Right renal cortex interstitium (tissue), 3 donors: ENCODE data around the gene CCL20. TPM values are rescaled to one million over a fixed set of nuclear protein-coding genes. Genes with fewer than 3 reads are reported as not detected.

Source experiments
- DNase-seq, 3 donors: peaks; one replicate each; pipeline ENCODE4 v3.0.0-alpha.2; 2013; ENCODE audit warnings: low read depth in 3 of 3, low spot score in 2 of 3
- polyA plus RNA-seq, 3 donors: library from polyadenylated mRNA; unstranded; fragments of 120-200 nt; gene quantifications; one replicate each; pipeline ENCODE4 v1.2.1, GENCODE V29; 2013; ENCODE audit not compliant: insufficient read length in 3 of 3

CCL20 gene
- polyA plus RNA-seq, 3 donors: 0.36 to 0.62 (median 0.52) TPM

DNA sequence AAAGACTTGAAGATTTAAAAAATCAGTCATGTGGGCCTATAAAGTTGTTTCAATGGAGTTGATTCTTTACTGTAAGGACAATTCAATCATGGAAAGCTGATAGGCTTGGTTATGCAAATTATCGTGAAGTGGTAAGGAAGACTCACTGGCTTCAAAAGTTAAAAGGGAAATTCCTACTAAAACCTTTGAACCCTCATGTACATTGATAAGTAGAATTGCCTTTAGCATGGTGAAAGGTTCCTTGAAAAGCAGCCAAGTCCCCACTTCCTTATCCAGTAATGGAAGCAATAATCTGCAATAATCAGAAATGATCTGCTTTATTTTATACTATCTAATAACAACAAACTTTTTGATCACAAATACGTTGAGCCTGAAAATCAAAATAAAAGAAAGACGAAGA lies 14.4 kb upstream of the CCL20 start:
- DNase-seq: no peak

DNA sequence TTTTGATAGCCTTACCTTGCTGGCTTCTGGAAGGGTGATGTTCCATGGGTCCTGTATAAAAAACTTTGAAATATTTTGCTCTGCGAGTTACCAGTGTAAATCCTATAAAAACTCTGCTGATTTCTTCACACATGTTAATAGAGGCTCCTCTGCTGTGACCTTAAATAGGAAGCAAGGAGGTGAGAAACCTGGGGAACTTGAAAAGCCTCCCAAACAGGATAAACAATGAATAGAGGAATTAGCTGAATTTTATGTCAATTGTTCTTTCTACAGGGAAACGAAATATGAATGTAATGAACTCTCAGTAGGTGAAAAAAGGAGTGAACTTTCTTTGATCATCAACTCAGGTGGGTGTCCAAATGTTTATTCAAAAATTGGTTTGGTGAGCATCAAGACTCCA lies 10.8 kb upstream of the CCL20 start:
- no peak for DNase-seq

GRCh38 chr2:227804975-227805374 lies 8.7 kb upstream of the CCL20 start:
- DNase-seq: no peak

DNA sequence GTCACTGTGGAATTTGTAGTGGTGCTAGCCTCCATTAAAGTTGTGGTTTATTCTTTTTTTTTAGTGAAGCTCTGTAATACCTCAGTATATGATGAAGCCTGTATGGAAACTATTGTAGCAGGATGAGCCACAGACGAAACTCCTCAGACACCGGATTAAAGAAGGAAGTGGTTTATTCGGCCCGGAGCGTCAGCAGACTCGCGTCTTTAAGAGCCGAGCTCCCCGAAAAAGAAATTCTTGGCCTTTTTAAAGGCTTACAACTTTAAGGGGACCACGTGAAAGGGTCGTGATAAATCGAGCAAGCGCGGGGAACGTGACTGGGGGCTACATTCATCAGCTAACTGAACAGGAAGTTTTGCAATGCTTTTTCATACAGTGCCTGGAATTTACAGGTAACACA lies 8.1 kb upstream of the CCL20 start:
- no peak for DNase-seq

GRCh38 chr2:227808936-227809335 lies 4.7 kb upstream of the CCL20 start:
- no peak for DNase-seq

- DNase-seq: no peak
These were observed 1.6 kb upstream of the CCL20 start for GRCh38 chr2:227812001-227812400.

GRCh38 chr2:227813229-227813561 lies 447 bp upstream of the CCL20 start:
- DNase-seq: no peak

DNA sequence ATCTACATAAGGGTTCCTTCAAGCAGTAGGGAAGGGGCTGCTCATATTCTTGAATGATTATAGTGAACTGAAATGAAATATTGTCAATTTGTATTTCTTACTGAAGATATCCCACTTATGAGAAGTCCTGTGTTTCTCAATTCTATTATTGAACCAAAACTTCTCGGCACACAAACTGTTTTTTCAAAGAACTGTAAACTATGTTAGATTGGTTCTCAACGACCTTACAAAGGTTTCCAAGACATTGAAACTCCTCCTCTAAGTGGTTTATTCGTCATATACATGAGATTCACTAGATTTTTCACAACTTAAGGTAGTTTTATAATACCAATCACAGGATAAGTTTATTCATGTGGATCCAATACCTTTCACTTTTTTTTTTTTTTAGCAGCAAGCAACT lies 1.4 kb downstream of the CCL20 start:
- DNase-seq: no peak

- no peak for DNase-seq
These were observed 3.1 kb downstream of the CCL20 start for GRCh38 chr2:227816507-227817294.

- no peak for DNase-seq
These were observed 3.7 kb downstream of the CCL20 start for GRCh38 chr2:227817336-227817735.

DNA sequence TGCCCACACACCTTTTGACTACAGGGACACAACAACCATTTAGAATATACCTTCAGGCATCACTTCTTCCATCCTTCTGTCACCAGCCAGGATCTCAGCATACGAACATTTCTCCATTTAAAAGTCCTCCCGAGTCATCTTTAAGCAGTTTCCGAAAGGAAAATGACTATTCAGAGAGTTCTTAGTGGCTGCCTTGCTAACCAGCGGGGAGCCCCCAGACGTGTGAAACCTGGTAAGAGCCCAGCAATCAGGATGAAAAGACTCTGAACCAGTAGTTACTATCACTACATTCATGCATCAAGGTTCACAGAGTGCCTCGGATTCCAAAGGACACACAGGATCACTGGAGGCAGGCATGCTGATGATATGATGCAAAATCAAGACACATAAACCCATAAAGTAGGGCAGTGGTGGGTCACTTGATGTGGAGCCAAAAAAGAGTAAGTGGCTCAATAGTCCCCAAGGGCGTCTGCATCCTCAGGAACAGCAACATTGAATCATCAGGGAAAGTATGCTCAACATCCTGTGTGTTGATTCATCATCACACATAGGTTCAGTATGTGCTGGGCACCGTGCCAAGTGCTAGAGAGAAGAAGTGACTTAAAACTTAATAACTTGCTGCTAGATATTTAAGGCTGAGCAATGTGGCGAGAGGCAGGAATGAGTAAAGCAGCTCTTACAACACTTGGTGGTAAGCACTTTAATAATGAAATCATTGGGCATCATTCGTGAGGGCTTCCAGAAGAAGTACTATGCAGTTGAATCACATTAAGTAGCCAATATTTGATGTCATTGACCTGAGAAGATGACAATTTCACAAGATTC lies 4.4 kb downstream of the CCL20 start:
- DNase-seq: no peak

- DNase-seq: no peak
These were observed 5.2 kb downstream of the CCL20 start for GRCh38 chr2:227818675-227819397.

GRCh38 chr2:227819398-227819697 lies 5.7 kb downstream of the CCL20 start:
- no peak for DNase-seq

- DNase-seq: no peak
These were observed 7.7 kb downstream of the CCL20 start for GRCh38 chr2:227821043-227821942.

DNA sequence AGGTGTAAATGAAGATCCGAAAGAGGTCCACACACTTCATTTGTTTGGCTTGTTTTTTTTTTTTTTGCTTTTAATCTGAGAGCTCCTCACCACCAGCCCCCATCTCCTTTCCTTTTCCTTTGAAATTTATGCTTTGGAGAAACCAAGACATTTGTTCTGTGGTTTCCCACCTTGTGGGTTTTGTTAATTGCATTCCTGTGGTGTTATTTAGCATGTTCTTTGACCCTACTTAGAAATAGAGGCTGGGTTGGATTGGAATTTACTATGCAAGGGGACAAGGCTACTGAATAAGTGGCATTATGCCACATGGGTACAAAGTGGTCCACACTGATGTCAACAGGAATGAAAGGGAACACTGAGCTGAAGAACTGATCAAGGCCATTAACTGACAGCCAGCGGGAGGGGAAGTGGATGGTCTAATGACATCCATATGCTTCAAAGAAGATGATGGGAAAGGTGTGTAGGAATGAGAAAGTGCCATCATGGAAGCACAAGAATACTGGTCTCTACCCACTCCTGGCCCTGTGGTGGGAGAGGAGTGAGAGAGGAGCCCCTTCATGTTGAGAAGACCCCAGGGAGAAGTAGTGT lies 8.9 kb downstream of the CCL20 start:
- DNase-seq: no peak

- no peak for DNase-seq
These were observed 10.3 kb downstream of the CCL20 start for GRCh38 chr2:227823922-227824321.

DNA sequence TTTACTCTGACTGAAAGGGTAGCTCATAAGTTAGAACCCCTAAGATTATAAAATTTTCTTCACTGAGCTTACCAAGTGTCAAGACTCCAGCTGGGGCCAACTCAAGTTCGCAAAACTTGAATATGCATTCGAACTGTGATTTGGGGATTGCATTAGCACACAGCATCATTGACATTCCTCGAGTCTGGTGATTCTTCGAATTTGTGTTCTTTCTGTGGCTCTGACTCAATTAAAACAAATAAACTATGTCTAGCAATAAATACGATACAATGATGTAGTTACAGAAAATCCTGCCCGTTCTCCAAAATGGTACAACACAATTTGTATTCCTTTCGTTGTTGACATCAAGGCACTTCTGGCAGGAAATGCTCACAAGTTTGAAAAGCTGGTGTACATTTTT lies 11.1 kb downstream of the CCL20 start:
- DNase-seq: no peak

DNA sequence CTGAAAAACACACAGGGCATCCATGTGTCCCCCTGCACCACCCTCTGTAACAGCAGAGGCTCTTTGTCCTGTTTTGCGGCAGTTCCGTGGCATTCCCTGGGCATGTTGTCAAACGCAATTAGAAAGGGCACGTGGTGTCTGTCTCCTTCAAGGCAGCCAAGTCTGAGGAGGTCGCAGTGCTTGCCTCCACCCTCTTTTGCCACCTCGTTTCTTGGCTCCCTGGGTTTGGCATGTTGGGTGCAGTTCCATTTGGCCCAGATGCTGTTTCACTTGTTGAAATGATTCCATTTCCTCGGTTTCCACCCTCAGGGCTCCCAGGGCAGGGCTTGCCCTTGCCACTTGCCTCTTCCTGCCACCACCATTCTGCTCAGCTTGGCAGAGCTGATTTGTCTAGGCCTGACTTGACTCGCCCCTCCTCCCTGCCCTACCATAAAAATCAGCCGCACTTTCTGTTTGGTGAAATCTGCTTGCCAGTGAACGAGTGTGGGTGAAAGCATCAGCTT lies 12.4 kb downstream of the CCL20 start:
- no peak for DNase-seq

DNA sequence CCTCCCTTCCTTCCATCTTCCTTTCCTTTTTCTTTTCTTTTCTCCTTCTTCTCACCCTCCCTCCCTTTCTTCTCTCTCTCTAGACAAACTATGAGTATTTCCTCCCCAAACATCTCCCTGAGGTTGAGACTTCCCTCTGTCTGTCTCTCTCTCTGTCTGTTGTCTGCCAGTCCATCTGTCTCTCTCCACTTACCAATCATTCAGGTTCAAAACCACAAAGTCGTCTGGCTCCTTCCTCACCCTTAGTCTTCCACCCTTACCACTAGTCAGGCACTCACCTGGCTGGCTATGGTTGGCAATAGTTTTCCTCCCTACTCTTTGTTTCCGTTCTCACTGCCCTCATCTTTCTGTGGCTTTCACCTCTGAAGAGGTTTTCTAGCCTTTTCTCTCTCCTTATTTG lies 12.9 kb downstream of the CCL20 start:
- DNase-seq: no peak

DNA sequence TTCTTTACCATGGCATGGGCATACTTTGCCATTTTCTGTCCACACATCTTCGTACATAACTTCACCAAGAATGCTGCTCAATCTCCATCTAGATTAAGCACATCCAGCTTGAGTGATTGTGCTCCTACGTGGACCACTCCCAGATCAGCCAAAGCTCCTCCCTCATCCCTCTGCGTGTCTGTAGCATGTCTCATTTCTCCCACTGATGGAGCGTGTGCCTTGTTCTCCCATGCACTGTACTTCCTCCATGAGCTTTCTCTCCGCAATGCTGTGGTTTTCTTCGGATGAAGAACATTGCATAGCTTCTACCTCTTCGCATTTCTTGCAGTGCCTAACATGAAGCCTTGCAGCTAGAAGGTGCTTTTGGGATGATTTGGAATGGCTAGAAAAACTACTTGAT lies 13.5 kb downstream of the CCL20 start:
- DNase-seq: no peak
